Thoracic aorta (tissue), 2 donors: Measurements from ENCODE around the gene ITIH1. TPM values are rescaled to one million over a fixed set of nuclear protein-coding genes. Genes with fewer than 3 reads are reported as not detected.

ENCODE experiments used
- ATAC-seq: fragments of 150-250 bp; one replicate; pipeline ENCODE4 v1.8.0; 2017; ENCODE audit warnings: low read depth; ENCODE audit not compliant: insufficient number of reproducible peaks, low FRiP score
- DNase-seq: peaks from one replicate; pipeline ENCODE4 v3.0.0-alpha.2; 2020; ENCODE audit warnings: low spot score
- H3K27ac ChIP-seq, 2 donors: fragments of 200-600 bp; sonication (generic); 1 replicate in 1 of 2; 2 replicates in 1 of 2; pipeline ENCODE4 v1.5.1; 2016; ENCODE audit warnings: mild to moderate bottlenecking in 2 of 2, moderate library complexity in 2 of 2
- H3K27me3 ChIP-seq: fragments of 200-600 bp; sonication (generic); replicated peaks from 2 replicates; pipeline ENCODE4 v1.6.0; 2016; ENCODE audit warnings: mild to moderate bottlenecking; ENCODE audit not compliant: insufficient read depth
- H3K36me3 ChIP-seq: fragments of 200-600 bp; sonication (generic); one replicate; pipeline ENCODE4 v1.5.1; 2016
- H3K4me1 ChIP-seq, 2 donors: fragments of 200-600 bp; sonication (generic); 1 replicate in 1 of 2; 2 replicates in 1 of 2; pipeline versions ENCODE4 v1.5.1 to v1.6.0; 2016; ENCODE audit warnings: low read depth in 2 of 2, mild to moderate bottlenecking in 1 of 2; ENCODE audit not compliant: control insufficient read depth in 1 of 2
- H3K4me3 ChIP-seq: fragments of 200-600 bp; sonication (generic); 2 replicates; pipeline ENCODE4 v1.5.1; 2016; ENCODE audit warnings: mild to moderate bottlenecking
- H3K9me3 ChIP-seq: fragments of 200-600 bp; sonication (generic); 2 replicates; pipeline ENCODE4 v1.5.1; 2016
- CTCF ChIP-seq: fragments of 200-600 bp; sonication (generic); IDR thresholded peaks from one replicate; pipeline ENCODE4 v1.5.1; 2019; ENCODE audit warnings: antibody characterized with exemption
- total RNA-seq, 2 donors: library from RNA; depleted of rRNA; stranded (reverse); fragments of >200 nt; gene quantifications; one replicate each; pipeline versions ENCODE4 v1.1.0 to v1.2.3, GENCODE V29; 2016

ITIH1 gene
- total RNA-seq, 2 donors from 2014 or later, result not detected

GRCh38 chr3:52839892-52840545, 62.6 kb downstream of the ITIH1 start:
- Histone ChIP-seq H3K4me1 (peaks cover 30 to 55% of the 10 kb centered on the region in 2 donors), H3K36me3 (peaks cover 26% of the 10 kb centered on the region), H3K27me3 (no peaks in the 10 kb centered on the region), H3K27ac (no peak overlapping the region), H3K4me3 (no peak overlapping the region), H3K9me3 (no peaks in the 10 kb centered on the region)
- DNase-seq, result no peak
- no peak for ATAC-seq
- no peak for TF ChIP-seq CTCF

GRCh38 chr3:52841211-52841980, 64.0 kb downstream of the ITIH1 start:
- ATAC-seq (no peak), DNase-seq (no peak)
- peaks cover 26 to 54% of the 10 kb centered on the region in 2 donors for H3K4me1 ChIP-seq
- TF ChIP-seq CTCF, result no peak
- H3K9me3 ChIP-seq, result no peaks in the 10 kb centered on the region
- peak overlapping the region; percentile 19 to 96 for H3K27ac ChIP-seq
- H3K4me3 ChIP-seq, result no peak overlapping the region
- peaks cover 26% of the 10 kb centered on the region for H3K36me3 ChIP-seq
- H3K27me3 ChIP-seq, result no peaks in the 10 kb centered on the region

Other genes starting within 250 kb of the ITIH1 start
- gene NT5DC2, start 243.7 kb upstream of the ITIH1 start, total RNA-seq, result 10 to 100 TPM; 47.6 to 83.4 TPM
- gene UQCC5, start 241.0 kb upstream of the ITIH1 start, total RNA-seq, result 1 to 10 TPM in 1 of 2 donors, under 1 TPM in 1; 0.95 to 8.7 TPM
- 10 to 100 TPM; 84.5 to 87.2 TPM for gene PBRM1, start 91.7 kb upstream of the ITIH1 start, total RNA-seq
- 100 to 1,000 TPM in 1 of 2 donors, 10 to 100 TPM in 1; 38.2 to 136 TPM for gene GNL3, start 91.6 kb upstream of the ITIH1 start, total RNA-seq
- 10 to 100 TPM; 54.4 to 64.6 TPM for gene GLT8D1, start 71.8 kb upstream of the ITIH1 start, total RNA-seq
- 100 to 1,000 TPM in 1 of 2 donors, 10 to 100 TPM in 1; 99.9 to 133 TPM for gene SPCS1, start 71.5 kb upstream of the ITIH1 start, total RNA-seq
- gene NEK4, start 6.7 kb upstream of the ITIH1 start, total RNA-seq, result 10 to 100 TPM; 17.5 to 24.4 TPM
- gene ITIH3, start 17.2 kb downstream of the ITIH1 start, total RNA-seq, result 10 to 100 TPM in 1 of 2 donors, 1 to 10 TPM in 1; 2.6 to 14.2 TPM
- 10 to 100 TPM; 50.6 to 51.4 TPM for gene ITIH4, start 53.1 kb downstream of the ITIH1 start, total RNA-seq
- gene MUSTN1, start 57.4 kb downstream of the ITIH1 start, total RNA-seq, result 10 to 100 TPM; 21.0 to 33.8 TPM
- gene STIMATE, start 119.9 kb downstream of the ITIH1 start, total RNA-seq, result 10 to 100 TPM; 45.2 to 75.1 TPM